H9 (cell line): ENCODE results near the gene ARL4D. TPM values are rescaled to one million over a fixed set of nuclear protein-coding genes. Genes with fewer than 3 reads are reported as not detected.

Experiments used
- DNase-seq: peaks from one replicate; pipeline ENCODE4 v3.0.0-alpha.2; 2017
- H2AFZ ChIP-seq: one replicate; pipeline ENCODE4 v1.6.1; 2013; ENCODE audit warnings: mild to moderate bottlenecking, low read length, control low read depth, moderate library complexity
- H2AK5ac ChIP-seq: 2 replicates; pipeline ENCODE4 v1.6.1; 2013; ENCODE audit warnings: low read length, control low read depth, mixed read lengths; ENCODE audit not compliant: insufficient read length
- H2BK120ac ChIP-seq: one replicate; pipeline ENCODE4 v1.6.1; 2013; ENCODE audit warnings: low read depth, mild to moderate bottlenecking, low read length, control low read depth, inconsistent platforms; ENCODE audit not compliant: poor library complexity, severe bottlenecking
- H2BK12ac ChIP-seq: 2 replicates; pipeline ENCODE4 v1.6.1; 2013; ENCODE audit warnings: low read length, control low read depth, mixed read lengths, low read depth; ENCODE audit not compliant: insufficient read length
- H2BK15ac ChIP-seq: 2 replicates; pipeline ENCODE4 v1.6.1; 2013; ENCODE audit warnings: low read depth, low read length, control low read depth
- H2BK20ac ChIP-seq: one replicate; pipeline ENCODE4 v1.6.1; 2013; ENCODE audit warnings: low read depth, mild to moderate bottlenecking, low read length, control low read depth, inconsistent platforms; ENCODE audit not compliant: poor library complexity, severe bottlenecking
- H2BK5ac ChIP-seq: 2 replicates; pipeline ENCODE4 v1.6.1; 2013; ENCODE audit warnings: low read length, control low read depth, mixed read lengths; ENCODE audit not compliant: insufficient read length
- H3K14ac ChIP-seq: 2 replicates; pipeline ENCODE4 v1.6.1; 2013; ENCODE audit warnings: low read length, control low read depth; ENCODE audit not compliant: insufficient read depth
- H3K18ac ChIP-seq: 2 replicates; pipeline ENCODE4 v1.6.1; 2013; ENCODE audit warnings: low read depth, mild to moderate bottlenecking, mixed read lengths, low read length, control low read depth; ENCODE audit not compliant: insufficient read length
- H3K23ac ChIP-seq: 2 replicates; pipeline ENCODE4 v1.6.1; 2013; ENCODE audit warnings: low read length, control low read depth, mixed read lengths, low read depth; ENCODE audit not compliant: insufficient read length
- H3K23me2 ChIP-seq: 2 replicates; pipeline ENCODE4 v1.6.1; 2013; ENCODE audit warnings: low read depth, mild to moderate bottlenecking, mixed read lengths, low read length, control low read depth; ENCODE audit not compliant: insufficient read length, poor library complexity, severe bottlenecking
- H3K27ac ChIP-seq: 2 replicates; pipeline ENCODE4 v1.5.1; 2013; ENCODE audit warnings: low read length, control low read depth, mixed read lengths, low read depth; ENCODE audit not compliant: insufficient read length
- H3K27me3 ChIP-seq: 2 replicates; pipeline ENCODE4 v1.6.1; 2013; ENCODE audit warnings: low read length, control low read depth, inconsistent platforms; ENCODE audit not compliant: insufficient read depth
- H3K4ac ChIP-seq: 2 replicates; pipeline ENCODE4 v1.6.1; 2013; ENCODE audit warnings: low read depth, mild to moderate bottlenecking, control low read depth, inconsistent platforms, low read length, moderate library complexity
- H3K4me1 ChIP-seq: 2 replicates; pipeline ENCODE4 v1.6.1; 2013; ENCODE audit warnings: low read length, control low read depth, inconsistent platforms; ENCODE audit not compliant: insufficient read depth
- H3K4me2 ChIP-seq: 2 replicates; pipeline ENCODE4 v1.6.1; 2013; ENCODE audit warnings: low read length, control low read depth, mixed read lengths; ENCODE audit not compliant: insufficient read length, insufficient read depth
- H3K56ac ChIP-seq: 2 replicates; pipeline ENCODE4 v1.6.1; 2013; ENCODE audit warnings: low read depth, mild to moderate bottlenecking, mixed read lengths, low read length, control low read depth; ENCODE audit not compliant: insufficient read length
- H3K79me1 ChIP-seq: 2 replicates; pipeline ENCODE4 v1.6.1; 2013; ENCODE audit warnings: low read depth, mild to moderate bottlenecking, moderate library complexity, low read length, control low read depth, inconsistent platforms; ENCODE audit not compliant: insufficient read depth, poor library complexity, severe bottlenecking
- H3K79me2 ChIP-seq: 2 replicates; pipeline ENCODE4 v1.6.1; 2013; ENCODE audit warnings: low read length, control low read depth, inconsistent platforms; ENCODE audit not compliant: insufficient read depth
- H3K9ac ChIP-seq: 2 replicates; pipeline ENCODE4 v1.6.1; 2013; ENCODE audit warnings: low read length, control low read depth, mixed read lengths; ENCODE audit not compliant: insufficient read length; ENCODE audit errors: extremely low read depth
- H3K9me3 ChIP-seq: one replicate; pipeline ENCODE4 v1.6.1; 2013; ENCODE audit warnings: low read depth, low read length, inconsistent platforms; ENCODE audit not compliant: control insufficient read depth
- H3T11ph ChIP-seq: one replicate; pipeline ENCODE4 v1.6.1; 2013; ENCODE audit warnings: mild to moderate bottlenecking, low read length, control low read depth, inconsistent platforms
- H4K20me1 ChIP-seq: one replicate; pipeline ENCODE4 v1.6.1; 2013; ENCODE audit not compliant: control insufficient read depth, insufficient read length, insufficient read depth
- H4K5ac ChIP-seq: 2 replicates; pipeline ENCODE4 v1.6.1; 2013; ENCODE audit warnings: low read depth, mild to moderate bottlenecking, mixed read lengths, low read length, control low read depth; ENCODE audit not compliant: insufficient read length
- H4K8ac ChIP-seq: replicated peaks from 2 replicates; pipeline ENCODE4 v1.6.1; 2013; ENCODE audit warnings: low read length, control low read depth, mixed read lengths, low read depth; ENCODE audit not compliant: insufficient read length
- H4K91ac ChIP-seq: 2 replicates; pipeline ENCODE4 v1.6.1; 2013; ENCODE audit warnings: low read depth, mild to moderate bottlenecking, moderate library complexity, mixed read lengths, low read length, control low read depth; ENCODE audit not compliant: insufficient read length
- H3K27ac Mint-ChIP-seq, 3 experiments: 2 replicates in 2 of 3; 3 replicates in 1 of 3; pipeline ENCODE4 v1.8.0; 2020 to 2021; ENCODE audit warnings: mixed read lengths in 3 of 3, mild to moderate bottlenecking in 1 of 3, moderate library complexity in 1 of 3
- H3K27me3 Mint-ChIP-seq: 2 replicates; pipeline ENCODE4 v1.8.0; 2021; ENCODE audit warnings: low read depth, mild to moderate bottlenecking, moderate library complexity, mixed read lengths
- H3K36me3 Mint-ChIP-seq, 3 experiments: 2 replicates in 2 of 3; 3 replicates in 1 of 3; pipeline ENCODE4 v1.8.0; 2020 to 2021; ENCODE audit warnings: low read depth in 3 of 3, mixed read lengths in 3 of 3; ENCODE audit not compliant: insufficient read depth in 1 of 3
- H3K4me1 Mint-ChIP-seq, 2 experiments: 2 replicates each; pipeline ENCODE4 v1.8.0; 2020; ENCODE audit warnings: mixed read lengths in 2 of 2
- H3K4me3 Mint-ChIP-seq, 2 experiments: 2 replicates in 1 of 2; 3 replicates in 1 of 2; pipeline ENCODE4 v1.8.0; 2020 to 2021; ENCODE audit warnings: mild to moderate bottlenecking in 2 of 2, mixed read lengths in 2 of 2, moderate library complexity in 1 of 2
- H3K9me3 Mint-ChIP-seq, 2 experiments: 2 replicates in 1 of 2; 3 replicates in 1 of 2; pipeline ENCODE4 v1.8.0; 2020; ENCODE audit warnings: mild to moderate bottlenecking in 2 of 2, mixed read lengths in 2 of 2, moderate library complexity in 1 of 2
- whole genome bisulfite sequencing: extraction: QIAGEN DNeasy Blood & Tissue Kit; methylation state at CpG from one replicate; pipeline ENCODE4 v1.1.7; 2013; ENCODE audit warnings: missing lambda C conversion rate, low lambda C conversion rate, mixed read lengths; ENCODE audit not compliant: insufficient read length; ENCODE audit errors: extremely low coverage; 5-methylcytosine and 5-hydroxymethylcytosine counted together
- total RNA-seq: library from RNA; stranded (reverse); gene quantifications from 2 replicates; pipeline ENCODE4 v1.2.1, GENCODE V29; 2021
- TF ChIP-seq, protein P1 (sequence below): fragments of 200-600 bp; sonication (generic); conservative IDR thresholded peaks from 3 replicates; pipeline ENCODE4 v1.8.0; 2021; ENCODE audit warnings: antibody characterized with exemption, mild to moderate bottlenecking

Gene ARL4D
- total RNA-seq, 1 experiment from 2014 or later: 6.2 TPM

DNA sequence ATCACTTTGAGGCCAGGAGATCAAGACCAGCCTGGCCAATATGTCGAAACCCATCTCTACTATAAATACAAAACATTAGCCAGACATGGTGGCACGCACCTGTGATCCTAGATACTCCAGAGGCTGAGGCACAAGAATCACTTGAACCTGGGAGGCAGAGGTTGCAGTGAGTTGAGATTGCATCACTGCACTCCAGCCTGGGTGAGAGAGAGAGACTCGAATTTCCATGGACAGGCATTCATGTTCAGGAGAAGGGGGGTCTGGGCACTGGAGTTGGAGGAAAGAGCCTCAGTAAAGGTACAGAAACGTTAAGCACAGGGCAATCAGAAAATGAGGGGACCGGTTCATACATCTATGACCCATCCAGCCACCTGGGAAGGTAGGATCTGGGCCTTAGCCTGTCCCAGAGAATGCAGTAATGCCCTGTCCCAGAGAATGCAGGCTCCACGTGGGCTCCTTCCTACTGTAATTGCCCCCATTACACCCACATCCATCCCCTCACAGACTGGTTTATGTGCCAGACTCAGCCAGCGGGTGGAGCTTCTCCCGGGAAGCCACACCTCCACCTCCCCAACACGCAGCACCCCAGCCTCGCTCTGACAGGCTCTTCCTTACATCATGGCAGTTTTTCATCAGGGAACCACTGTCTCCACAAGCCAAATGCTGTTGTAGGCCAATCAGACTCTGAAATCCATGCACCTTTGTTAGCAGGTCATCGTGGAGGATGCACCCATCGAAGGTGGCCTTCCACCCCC is 21.6 kb upstream of the ARL4D start:
- Histone ChIP-seq H4K91ac (no peak overlapping the region), H3K14ac (no peak overlapping the region), H4K5ac (no peak overlapping the region), H3K9ac (no peak overlapping the region), H3K4me1 (no peaks in the 10 kb centered on the region), H2BK15ac (no peak overlapping the region), H3K4ac (no peak overlapping the region), H4K8ac (no peak overlapping the region), H3K9me3 (no peaks in the 10 kb centered on the region), H3T11ph (no peak overlapping the region), H2BK20ac (no peak overlapping the region), H3K23me2 (no peaks in the 10 kb centered on the region), H3K23ac (no peak overlapping the region), H3K4me2 (no peak overlapping the region), H2BK12ac (no peak overlapping the region), H2BK120ac (no peak overlapping the region), H2AFZ (no peak overlapping the region), H4K20me1 (no peaks in the 10 kb centered on the region), H3K79me1 (no peaks in the 10 kb centered on the region), H2AK5ac (no peak overlapping the region), H2BK5ac (no peak overlapping the region), H3K79me2 (no peaks in the 10 kb centered on the region), H3K56ac (no peak overlapping the region), H3K27me3 (no peaks in the 10 kb centered on the region), H3K18ac (no peak overlapping the region), H3K27ac (no peak overlapping the region)
- no CpG with 5 or more reads among the region's 12 CpGs for WGBS
- peaks cover 4 to 13% (median 11%) of the 10 kb centered on the region in 3 experiments; a peak in 6 of 7 replicates for H3K36me3 Mint-ChIP-seq
- peaks cover 6% of the 10 kb centered on the region in 2 experiments; a peak in 3 of 4 replicates for H3K4me1 Mint-ChIP-seq
- TF ChIP-seq, protein P1, sequence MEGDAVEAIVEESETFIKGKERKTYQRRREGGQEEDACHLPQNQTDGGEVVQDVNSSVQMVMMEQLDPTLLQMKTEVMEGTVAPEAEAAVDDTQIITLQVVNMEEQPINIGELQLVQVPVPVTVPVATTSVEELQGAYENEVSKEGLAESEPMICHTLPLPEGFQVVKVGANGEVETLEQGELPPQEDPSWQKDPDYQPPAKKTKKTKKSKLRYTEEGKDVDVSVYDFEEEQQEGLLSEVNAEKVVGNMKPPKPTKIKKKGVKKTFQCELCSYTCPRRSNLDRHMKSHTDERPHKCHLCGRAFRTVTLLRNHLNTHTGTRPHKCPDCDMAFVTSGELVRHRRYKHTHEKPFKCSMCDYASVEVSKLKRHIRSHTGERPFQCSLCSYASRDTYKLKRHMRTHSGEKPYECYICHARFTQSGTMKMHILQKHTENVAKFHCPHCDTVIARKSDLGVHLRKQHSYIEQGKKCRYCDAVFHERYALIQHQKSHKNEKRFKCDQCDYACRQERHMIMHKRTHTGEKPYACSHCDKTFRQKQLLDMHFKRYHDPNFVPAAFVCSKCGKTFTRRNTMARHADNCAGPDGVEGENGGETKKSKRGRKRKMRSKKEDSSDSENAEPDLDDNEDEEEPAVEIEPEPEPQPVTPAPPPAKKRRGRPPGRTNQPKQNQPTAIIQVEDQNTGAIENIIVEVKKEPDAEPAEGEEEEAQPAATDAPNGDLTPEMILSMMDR: no peak
- H3K27me3 Mint-ChIP-seq: no peaks in the 10 kb centered on the region; the same call in 1 of the 2 replicates
- peak overlapping the region in 1 of 3 experiments; percentile 80; a peak in 1 of 7 replicates for H3K27ac Mint-ChIP-seq
- peaks cover 16 to 21% of the 10 kb centered on the region in 2 experiments for H3K9me3 Mint-ChIP-seq
- H3K4me3 Mint-ChIP-seq: no peak overlapping the region
- peak; percentile 74 for DNase-seq
